ENCODE results near the gene SNCAIP. TPM values are rescaled to one million over a fixed set of nuclear protein-coding genes. Genes with fewer than 3 reads are reported as not detected.

Gene SNCAIP
- total RNA-seq, 1 experiment from 2014 or later, result 3.0 TPM

DNA sequence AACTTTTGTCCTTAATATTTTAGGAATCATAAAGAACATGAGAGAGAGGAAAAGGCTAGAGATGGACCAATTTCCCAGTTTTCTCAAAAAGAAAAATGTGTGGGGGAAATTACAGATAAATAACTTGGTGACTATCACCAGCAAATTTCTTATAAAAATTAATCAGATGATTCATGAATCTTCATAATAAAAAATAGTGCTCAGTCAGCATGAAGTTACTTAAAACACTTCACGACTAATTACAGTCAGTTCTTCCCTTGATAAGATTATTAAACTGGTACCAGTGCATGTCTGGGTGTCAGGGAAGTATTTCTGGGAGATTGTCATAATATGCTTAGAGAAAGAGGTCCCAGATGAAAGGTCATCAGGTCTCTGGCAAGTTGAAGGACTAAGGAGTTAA lies 133.0 kb downstream of the SNCAIP start:
- Histone ChIP-seq H3K4me1 (ENCODE audit: insufficient read depth, low read length) (no peaks in the 10 kb centered on the region), H3K14ac (ENCODE audit: insufficient read depth, low read length) (no peak overlapping the region), H2AK5ac (ENCODE audit: insufficient read length, low read length) (no peak overlapping the region), H3K79me2 (ENCODE audit: insufficient read depth, low read length) (no peaks in the 10 kb centered on the region), H3K4me2 (ENCODE audit: insufficient read depth, insufficient read length, low read length) (no peak overlapping the region), H3K23me2 (ENCODE audit: insufficient read length, low read depth, low read length, poor library complexity, severe bottlenecking) (no peaks in the 10 kb centered on the region), H3K4ac (ENCODE audit: low read depth, low read length) (no peak overlapping the region), H3K18ac (ENCODE audit: insufficient read length, low read depth, low read length) (no peak overlapping the region), H4K20me1 (ENCODE audit: control insufficient read depth, insufficient read depth, insufficient read length) (no peaks in the 10 kb centered on the region), H2BK12ac (ENCODE audit: insufficient read length, low read depth, low read length) (no peak overlapping the region), H3K9ac (ENCODE audit: extremely low read depth, insufficient read length, low read length) (no peak overlapping the region), H4K5ac (ENCODE audit: insufficient read length, low read depth, low read length) (no peak overlapping the region), H2BK20ac (ENCODE audit: low read depth, low read length, poor library complexity, severe bottlenecking) (no peak overlapping the region), H2AFZ (ENCODE audit: low read length) (no peak overlapping the region), H4K8ac (replicated peaks; ENCODE audit: insufficient read length, low read depth, low read length) (no peak overlapping the region), H4K91ac (ENCODE audit: insufficient read length, low read depth, low read length) (no peak overlapping the region), H2BK15ac (ENCODE audit: low read depth, low read length) (no peak overlapping the region), H3K9me3 (ENCODE audit: control insufficient read depth, low read depth, low read length) (no peaks in the 10 kb centered on the region), H3K27me3 (ENCODE audit: insufficient read depth, low read length) (no peaks in the 10 kb centered on the region), H2BK120ac (ENCODE audit: low read depth, low read length, poor library complexity, severe bottlenecking) (no peak overlapping the region), H3K23ac (ENCODE audit: insufficient read length, low read depth, low read length) (no peak overlapping the region), H3T11ph (ENCODE audit: low read length) (no peak overlapping the region), H3K27ac (ENCODE audit: insufficient read length, low read depth, low read length) (no peak overlapping the region), H2BK5ac (ENCODE audit: insufficient read length, low read length) (no peak overlapping the region), H3K56ac (ENCODE audit: insufficient read length, low read depth, low read length) (no peak overlapping the region), H3K79me1 (ENCODE audit: insufficient read depth, low read depth, low read length, poor library complexity, severe bottlenecking) (no peaks in the 10 kb centered on the region)
- no CpG with 5 or more reads among the region's 1 CpG for WGBS (ENCODE audit: extremely low coverage, insufficient read length, low lambda C conversion rate)
- 0 out of 7 replicates have a peak, but pooled peaks cover 0 to 5% (median 0%) of the 10 kb centered on the region in 3 experiments for H3K36me3 Mint-ChIP-seq (ENCODE audit: insufficient read depth in 1 of 3, low read depth in 3 of 3)
- TF ChIP-seq, protein P1, sequence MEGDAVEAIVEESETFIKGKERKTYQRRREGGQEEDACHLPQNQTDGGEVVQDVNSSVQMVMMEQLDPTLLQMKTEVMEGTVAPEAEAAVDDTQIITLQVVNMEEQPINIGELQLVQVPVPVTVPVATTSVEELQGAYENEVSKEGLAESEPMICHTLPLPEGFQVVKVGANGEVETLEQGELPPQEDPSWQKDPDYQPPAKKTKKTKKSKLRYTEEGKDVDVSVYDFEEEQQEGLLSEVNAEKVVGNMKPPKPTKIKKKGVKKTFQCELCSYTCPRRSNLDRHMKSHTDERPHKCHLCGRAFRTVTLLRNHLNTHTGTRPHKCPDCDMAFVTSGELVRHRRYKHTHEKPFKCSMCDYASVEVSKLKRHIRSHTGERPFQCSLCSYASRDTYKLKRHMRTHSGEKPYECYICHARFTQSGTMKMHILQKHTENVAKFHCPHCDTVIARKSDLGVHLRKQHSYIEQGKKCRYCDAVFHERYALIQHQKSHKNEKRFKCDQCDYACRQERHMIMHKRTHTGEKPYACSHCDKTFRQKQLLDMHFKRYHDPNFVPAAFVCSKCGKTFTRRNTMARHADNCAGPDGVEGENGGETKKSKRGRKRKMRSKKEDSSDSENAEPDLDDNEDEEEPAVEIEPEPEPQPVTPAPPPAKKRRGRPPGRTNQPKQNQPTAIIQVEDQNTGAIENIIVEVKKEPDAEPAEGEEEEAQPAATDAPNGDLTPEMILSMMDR (conservative IDR thresholded peaks at IDR 0.05), result no peak
- no peaks in the 10 kb centered on the region for H3K9me3 Mint-ChIP-seq
- H3K4me1 Mint-ChIP-seq, result peaks cover 4 to 8% of the 10 kb centered on the region in 2 experiments; a peak in 3 of 4 replicates
- H3K27me3 Mint-ChIP-seq (ENCODE audit: low read depth), result no peaks in the 10 kb centered on the region
- H3K4me3 Mint-ChIP-seq, result no peak overlapping the region
- no peak for DNase-seq
- H3K27ac Mint-ChIP-seq, result no peak overlapping the region
